Stimulated activated CD4-positive, alpha-beta T cell treated with anti-CD3 and anti-CD28 coated beads, Interleukin-2, amount 100 ng/mL, for 24 hours (primary cell): ENCODE measurements around the gene MED22.
"Not testable (repeated sequence)": the region's sequence is repeated elsewhere in the genome, so short reads cannot be mapped to it uniquely, and the experiment has no call there.

Experiments
- DNase-seq, 2 donors: peaks; one replicate each; pipeline ENCODE4 v3.0.0-alpha.2; 2020

Gene MED22

DNA sequence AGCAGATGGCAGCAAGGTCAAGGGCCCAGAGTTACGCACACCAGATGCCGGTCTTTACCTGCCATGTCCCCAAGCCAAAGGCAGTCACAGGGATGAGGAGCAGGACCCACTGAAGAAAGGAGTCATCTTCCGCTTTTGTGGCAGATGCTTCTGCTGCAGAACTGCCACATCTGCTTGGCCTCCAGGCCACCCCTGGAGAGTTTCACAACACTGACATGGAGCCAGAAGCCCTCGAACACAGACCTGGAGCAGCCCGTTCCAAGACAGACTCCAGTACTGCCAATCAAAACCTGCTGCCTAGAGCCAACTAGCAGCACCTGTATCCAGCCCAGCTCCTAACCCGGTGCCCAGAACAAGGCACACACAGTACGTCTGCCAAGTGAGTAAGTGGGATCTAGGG lies 6.8 kb upstream of the MED22 start:
- no peak for DNase-seq

DNA sequence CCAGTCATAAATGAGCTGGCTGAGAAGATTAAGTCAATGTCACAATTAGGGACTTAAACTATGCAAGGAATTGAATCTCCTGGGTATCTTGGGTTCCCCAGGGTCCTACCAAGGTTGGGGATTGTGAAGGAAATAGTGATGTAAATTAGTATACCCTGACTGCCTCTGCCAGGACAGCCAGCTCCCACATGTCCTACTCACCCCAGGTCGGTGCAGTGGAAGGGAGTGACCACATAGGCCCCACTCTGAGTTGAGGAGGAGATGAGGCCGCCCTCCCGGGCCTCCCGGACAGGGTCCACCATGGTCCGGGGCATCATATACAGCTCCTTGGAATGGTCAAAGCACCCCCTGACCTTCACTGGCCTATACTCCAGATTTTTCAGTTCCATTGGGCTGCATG lies 5.6 kb upstream of the MED22 start:
- DNase-seq, result no peak

DNA sequence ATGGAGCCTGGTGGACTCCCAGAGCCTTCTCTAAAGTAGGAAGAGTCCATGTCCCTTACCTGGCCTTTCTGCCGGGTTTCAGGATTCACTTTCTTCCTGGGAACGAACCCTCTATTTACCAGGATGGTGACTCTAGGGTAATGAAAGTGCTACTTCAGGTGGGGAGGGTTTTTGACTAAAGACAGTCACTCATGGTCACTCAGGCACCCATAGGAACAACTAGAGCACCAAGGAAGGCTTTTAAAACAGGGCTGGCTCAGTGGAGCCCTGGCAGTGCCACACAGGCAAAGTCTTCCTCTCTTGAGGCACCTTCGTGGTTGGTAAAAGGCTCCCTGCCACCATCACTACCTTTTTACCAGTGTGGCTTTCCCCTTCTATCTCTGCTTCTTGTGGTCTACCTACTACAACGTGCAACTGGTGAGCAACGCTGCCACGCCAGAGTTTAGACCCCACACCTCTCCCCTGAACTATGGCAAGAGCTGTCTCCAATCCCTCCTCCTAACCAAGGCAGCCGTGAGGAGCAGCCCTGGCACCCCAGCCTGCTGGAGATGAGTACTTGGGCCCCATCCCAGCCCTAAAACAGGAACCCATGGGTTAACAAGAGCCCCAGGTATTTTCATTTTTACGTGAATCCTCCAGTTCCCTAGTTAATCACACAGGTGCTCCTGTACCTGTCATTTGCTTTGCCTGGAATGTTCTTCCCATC lies 4.9 kb upstream of the MED22 start:
- no peak for DNase-seq

DNA sequence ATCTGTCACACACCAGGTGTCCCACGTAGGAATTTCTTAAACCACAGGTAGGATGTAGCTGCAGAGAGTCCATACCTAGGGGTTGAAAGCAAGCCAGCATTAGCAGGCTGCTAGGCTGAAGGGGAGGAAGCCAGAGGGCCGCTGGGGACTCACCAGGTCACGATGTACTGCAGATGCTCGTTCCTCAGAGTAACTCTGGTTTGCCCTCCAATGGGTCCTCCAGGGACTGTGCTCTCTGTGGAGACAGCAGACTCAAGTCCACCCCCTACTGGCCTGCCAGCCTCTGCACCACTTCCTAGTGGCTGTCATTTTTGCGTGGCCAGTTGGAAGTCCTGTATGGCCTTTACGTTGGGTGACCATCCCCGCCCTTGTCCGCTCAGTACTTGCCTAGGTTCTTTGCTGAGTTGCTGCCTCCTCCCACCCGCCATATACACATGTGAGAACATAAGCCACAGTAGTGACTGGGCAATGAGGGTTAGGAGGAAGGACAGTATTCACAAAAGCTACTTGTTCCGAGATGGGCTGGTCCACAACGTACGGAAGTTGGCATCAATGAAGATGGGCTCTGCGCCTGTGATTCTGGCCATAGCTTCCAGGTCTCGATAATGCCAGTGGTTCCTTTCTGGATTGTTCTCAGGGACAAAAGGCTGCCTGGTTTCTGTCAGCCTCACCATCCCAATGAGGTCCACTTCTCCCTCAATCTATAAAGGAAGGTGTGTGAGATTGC lies 4.1 kb upstream of the MED22 start:
- peak; percentile 57 to 60 for DNase-seq

DNA sequence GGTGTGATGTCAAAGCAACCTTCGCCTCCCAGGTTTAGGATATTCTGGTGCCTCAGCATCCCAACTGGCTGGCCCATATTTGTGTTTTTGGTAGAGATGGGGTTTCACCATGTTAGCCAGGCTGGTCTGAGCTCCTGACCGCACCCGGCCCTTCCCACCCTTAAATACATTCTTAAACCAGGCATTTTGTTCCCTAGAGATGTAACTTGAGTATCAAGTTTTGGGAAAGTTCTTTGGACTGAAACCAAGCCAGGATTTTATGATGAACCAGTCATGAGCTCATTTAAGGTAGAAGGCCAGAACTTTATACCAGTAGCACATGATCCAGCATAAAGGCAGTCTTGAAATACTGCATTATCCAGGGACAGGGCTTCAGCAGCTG lies 3.6 kb upstream of the MED22 start:
- no peak for DNase-seq

DNA sequence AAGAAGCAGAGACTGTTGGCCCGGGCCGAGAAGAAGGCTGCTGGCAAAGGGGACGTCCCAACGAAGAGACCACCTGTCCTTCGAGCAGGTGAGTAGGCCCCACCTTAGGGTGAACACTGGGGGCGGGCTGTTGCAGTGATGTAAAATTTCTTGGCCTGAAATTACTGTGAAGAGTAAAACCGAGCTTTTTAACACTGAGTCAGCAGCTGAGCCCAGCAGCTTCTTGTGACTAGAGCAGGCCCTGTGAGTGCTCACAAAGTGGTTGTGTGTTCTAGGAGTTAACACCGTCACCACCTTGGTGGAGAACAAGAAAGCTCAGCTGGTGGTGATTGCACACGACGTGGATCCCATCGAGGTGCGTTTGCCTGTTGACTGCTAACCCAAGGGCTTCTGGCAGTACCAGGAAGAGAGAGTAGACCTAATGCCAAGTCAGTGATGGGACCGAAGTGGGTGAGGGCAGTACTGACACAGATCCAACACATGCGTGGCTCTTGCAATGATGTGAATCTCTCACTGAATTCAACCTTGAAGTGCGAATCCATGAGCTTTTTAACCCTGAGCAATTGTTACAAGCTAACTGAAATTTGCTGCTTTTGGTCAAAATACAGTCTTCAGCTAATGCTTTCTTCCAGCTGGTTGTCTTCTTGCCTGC lies 2.2 kb upstream of the MED22 start:
- DNase-seq, result no peak

DNA sequence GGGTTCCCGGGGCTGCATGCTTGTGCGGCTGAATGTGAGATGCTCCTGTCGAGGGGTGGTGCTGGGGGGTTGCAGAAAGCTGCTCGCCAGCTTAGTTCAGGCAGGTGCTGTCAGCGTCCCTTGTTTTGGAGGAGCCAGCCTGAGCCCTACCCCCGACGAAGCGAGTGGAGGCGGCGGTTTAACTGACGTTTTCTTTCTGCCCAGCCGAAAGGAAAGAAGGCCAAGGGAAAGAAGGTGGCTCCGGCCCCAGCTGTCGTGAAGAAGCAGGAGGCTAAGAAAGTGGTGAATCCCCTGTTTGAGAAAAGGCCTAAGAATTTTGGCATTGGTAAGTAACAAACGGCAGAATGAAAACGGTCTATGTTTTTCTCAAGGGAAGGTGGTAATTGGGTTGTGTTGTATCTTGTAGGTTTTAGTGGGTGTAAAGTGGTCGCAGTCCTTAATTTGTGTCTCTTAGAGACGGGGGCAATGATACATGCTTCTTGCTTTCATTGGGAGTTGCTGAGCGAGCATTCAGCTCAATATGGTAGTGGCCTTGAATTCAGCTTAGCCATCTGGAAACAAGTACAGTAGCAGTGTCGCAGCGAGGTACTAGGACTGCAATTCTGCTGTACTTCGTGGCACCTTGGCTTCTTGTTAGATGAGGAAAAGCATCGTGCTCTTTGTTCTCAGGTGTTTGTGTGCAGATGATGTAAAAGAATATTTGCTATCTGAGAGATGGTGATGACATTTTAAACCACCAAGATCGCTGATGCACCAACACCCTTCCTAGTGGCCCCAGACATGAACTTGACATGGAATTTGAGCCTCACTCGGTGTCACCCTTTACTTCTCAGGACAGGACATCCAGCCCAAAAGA lies 1.0 kb upstream of the MED22 start:
- no peak for DNase-seq

DNA sequence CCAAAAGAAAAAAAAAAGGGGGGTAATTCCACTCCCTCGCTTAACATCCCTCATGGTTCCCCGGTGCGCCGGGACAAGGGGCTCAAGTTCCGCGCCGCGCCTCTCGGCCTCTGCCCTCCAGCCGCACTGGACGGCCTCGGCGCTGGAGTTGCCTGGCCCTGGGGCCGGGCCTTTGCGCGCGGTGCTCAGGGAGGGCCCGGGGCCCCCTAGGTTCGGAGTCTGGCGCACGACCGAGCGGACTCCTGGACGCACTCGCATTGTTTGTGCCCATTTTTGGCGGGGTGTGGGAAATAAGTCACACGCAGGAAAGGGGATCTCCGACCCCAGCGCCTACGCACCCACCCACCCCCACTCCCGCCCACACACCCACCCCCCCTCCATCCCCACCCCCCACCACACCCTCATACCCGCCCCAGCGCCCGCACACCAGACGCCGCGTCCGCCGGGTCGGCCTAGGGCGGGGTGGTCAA lies 381 bp downstream of the MED22 start:
- no peak for DNase-seq

DNA sequence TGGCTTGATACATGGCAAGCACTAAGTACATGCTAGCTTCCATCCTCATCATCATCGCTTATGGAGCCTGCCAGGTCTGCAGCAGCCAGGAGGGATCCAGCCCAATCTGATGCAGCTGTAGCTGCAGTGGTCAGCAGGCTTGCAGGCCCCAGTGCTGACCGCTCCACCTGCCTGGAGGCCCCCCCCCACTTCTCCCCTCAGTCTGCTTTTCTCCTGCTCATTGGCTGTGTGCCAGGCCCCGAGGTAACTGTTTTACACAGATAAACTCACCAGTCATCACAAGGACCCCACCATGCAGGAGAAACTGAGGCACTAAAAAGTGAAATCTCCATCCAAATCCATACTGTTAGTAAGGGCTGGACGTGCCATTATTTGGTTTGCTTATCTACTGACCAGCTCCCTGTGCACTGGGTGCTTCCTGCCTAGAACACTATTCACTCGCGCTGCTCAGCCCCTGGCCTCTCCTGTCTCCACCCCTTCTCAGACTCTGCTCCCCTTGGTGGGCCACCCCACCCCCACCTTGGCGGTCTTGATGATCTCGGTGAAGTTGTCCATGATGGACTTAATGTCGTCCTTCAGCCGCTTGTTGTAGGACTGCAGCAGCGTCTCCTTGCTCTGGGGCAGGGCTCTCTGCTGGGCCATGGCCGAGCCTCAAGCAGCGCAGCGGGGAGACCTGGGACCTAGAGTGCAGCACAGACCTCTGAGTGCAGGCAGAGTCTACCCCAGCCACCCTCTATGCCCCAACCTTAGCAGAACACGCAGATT lies 1.7 kb downstream of the MED22 start:
- DNase-seq, result no peak

DNA sequence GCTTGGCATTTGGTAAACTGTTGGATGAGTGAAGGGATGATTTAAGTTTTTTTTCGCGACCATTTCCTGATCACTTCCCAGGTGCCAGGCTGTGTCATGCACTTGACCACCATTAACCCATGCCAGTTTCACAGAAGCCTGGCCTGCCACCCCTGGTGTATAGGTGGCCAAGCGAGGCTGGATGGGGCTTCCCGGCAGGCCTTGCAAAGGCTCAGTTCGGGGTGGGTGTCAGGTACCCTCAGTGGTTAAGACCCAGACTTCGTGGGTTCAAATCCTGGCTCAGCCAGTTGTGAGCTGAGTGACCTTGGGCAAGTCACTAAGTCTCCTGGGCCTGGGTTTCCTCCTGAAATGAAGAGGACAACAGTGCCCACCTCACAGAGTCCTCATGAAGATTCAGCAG lies 2.3 kb downstream of the MED22 start:
- DNase-seq, result no peak

DNA sequence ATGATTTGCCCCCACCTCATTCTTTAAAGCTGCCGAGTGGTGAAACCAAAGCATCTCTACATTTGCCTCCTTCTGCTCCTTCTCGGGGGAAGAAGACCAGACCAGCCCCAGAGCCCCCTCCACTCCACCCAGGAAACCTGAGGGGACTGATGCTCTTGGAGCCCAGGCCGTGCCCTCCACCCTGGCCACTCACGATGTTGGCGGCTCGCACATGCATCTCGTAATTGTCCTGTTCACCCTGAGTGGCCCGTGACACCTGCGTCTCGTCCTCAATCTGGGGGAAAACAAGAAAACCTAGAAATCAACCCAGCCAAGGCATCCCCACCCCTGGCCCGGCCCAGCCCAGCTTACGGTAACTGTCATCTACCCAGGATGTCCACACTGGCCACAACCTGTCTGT lies 3.0 kb downstream of the MED22 start:
- DNase-seq, result no peak

DNA sequence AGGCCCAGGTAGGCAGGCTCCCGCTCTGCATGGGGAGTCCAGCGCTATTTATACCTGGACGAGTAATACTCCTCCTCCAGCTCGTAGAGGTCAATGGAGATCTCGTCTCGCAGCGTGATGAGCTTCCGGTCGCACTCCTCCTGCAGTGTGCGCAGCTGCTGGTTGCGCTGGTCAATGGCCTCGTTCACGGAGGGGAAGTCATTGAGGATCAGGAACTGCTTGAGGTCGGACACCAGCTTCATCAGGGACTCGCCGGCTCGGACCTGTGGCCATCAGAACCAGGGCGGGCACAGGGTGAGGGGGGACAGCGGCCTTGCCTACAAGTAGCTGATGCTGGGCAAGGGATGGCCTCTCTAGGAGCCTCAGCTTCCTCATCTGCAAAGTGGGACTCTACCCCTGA lies 3.9 kb downstream of the MED22 start:
- no peak for DNase-seq

DNA sequence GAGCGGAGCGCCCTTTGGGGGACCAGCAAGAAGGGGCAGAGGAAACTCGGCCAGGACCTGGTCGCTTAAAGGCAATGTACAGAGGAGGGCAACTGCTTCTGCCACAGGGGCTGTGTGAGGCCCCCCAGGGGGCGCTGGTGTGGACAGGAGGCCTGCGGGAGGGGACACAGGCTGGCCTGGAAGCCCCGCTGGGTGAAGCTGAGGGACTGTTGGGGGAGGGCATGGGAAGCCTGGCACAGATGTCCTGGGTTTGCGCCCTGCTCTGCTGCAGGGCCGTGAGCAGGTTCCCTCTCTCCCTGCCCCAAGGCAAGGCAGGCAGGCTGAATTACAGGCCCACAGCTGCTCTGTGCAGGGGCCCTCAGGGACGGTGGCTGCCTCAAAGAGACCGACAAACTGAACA lies 5.4 kb downstream of the MED22 start:
- no peak for DNase-seq

DNA sequence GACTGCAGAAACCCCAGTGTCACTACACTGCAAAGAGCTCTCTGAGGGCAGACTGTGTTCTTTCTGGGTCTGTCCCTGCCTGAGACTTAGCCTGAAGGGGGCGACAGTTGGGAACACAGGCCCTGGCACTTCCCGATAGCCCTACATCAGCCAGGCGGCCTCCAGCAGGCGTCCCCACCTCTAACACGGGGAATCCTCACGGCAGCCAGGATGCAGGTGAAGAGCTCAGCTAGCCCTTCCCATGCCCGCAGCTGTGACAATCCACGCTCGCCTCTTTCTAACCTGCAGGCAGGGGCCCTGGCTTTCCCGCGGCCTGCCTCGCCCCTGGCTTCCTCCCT lies 5.9 kb downstream of the MED22 start:
- no peak for DNase-seq

DNA sequence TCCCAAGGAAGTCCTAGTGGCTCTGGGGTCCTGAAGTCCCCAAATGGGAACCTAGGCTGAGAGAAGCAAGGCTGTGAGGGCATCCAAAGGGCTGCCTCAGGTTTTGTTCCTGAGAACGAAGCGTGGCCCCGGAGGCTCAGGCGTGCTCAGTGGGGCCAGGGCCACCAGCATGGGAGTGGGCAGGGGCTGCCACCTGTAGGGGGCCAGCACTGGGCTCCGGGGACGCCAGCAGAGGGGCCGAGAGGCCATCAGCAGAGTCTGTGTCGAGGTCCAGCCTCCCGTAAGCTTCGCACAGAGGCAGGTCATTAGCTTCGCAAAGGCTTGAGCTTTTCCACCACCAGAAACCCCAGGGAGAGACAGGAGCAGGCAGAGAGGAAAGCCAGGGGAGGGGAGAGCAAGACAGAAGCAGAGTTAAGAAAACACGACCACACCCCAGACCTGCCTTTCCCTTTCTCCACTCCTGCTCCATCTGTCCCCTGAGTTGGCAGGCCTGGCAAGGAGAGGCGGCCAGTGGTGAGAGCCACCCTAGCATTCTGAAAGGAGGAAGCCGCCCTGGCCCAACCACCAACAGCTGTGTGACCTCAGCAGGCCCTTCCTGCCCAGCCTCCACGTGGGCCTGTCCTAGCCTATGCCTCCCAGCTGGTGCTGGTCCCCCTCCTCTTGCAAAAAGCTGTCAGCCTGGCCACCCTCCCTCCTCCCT lies 6.4 kb downstream of the MED22 start:
- DNase-seq, result no peak

DNA sequence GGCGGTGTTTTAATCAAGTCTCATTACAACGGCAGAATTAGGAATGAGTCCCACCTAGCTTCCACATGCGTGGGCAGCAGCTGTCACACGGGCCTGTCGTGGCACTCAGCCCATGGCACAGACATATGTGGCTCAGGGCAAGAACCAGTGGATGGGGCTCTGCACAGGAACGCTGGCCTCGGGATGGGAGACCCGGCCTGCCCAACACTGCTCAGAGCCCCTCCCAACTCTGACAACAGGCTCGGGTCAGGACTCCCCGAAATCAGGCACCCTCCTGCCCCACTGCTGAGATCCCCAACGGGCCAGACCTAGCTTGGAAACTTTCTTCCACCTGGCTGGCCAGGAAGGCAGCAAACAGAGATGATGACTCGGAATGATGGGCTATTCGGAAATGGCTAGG lies 7.0 kb downstream of the MED22 start:
- DNase-seq, result peak in 1 of 2 donors; percentile 16

DNA sequence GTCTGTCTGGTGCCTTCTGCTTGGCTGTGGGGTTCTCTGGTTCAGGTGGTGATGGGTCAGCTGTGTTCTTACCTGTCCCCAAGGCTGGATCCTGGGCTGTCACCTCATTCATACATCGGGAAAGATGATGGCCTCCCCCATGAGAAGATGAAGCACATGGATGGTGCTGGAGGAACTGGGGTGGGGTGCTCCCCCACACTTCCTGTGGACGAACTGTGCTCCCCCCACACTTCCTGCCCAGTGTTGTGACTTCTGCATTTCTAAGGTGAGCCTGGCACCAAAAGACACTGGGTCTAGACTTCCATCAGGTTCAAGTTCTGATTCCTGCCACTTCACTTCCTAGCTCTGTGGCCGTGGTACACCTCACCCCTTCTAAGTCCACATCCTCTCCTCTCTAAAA lies 7.7 kb downstream of the MED22 start:
- DNase-seq, result no peak

DNA sequence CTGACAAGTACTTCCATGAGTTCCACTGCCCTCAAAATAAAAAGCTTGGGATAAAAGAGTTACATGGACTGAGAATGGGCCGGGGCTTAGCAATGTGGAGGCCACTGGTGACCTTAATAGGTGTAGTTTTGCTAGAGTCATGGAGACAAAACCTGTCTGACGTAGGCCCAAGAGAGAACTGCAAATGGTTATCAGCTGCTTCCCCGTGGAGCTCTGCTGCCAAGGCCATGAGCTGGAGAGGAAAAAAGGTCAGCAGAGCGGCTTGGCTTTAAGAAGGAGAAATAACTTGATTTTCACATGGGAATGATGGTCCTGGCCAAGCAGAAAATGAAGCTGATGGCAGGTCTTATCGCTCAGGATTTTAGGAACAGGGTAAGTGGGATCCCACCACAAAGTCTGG lies 8.3 kb downstream of the MED22 start:
- DNase-seq, result no peak

DNA sequence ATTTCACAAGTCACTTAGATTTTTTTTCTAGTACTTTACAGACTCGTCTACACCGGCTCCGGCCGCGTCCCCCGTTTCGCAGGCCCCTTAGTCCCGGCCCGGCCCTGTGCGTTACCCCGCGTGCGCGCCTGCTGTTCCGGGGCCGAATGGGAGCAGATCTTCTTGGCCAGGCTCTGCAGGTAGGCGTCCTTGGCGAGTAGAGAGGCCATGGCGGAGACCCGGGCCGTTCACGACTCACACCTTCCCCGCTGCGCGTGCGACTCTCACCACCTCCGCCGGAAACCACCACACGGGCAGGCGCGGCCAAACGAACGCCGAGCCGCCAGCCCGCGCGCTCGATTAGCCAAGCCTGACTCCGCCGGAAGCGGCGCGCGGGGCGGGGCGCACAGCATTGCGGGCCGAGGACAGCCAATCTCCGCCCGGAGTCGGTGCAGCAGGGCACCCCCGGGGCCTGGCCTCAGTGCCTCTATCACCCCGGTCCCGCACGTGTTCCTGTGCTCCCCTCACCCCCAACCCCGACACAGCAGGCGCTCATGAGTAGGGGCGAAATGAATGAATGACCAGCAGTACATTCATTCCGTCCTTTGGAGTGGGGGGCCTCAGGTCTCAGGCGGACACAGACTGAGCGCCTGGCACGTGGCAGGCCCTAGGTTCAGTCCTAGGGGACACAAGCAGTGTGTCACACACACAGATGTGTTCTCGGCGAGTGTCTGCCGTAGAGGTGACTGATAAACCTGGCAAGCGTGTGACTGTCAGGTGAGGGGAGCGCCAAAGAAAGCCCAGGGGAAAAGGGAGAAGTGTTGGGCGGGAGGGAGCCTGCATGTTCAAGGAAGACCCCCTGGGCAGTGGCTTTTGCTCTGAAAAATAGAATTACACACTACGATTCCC lies 11.8 kb downstream of the MED22 start, which contains the start of gene SURF6:
Gene SURF6 (minus strand): TSS at position 265 of the 888 bp plus-strand sequence. CDS start 56 bp downstream, at position 209.
- DNase-seq, result peak; percentile 94 to 96

DNA sequence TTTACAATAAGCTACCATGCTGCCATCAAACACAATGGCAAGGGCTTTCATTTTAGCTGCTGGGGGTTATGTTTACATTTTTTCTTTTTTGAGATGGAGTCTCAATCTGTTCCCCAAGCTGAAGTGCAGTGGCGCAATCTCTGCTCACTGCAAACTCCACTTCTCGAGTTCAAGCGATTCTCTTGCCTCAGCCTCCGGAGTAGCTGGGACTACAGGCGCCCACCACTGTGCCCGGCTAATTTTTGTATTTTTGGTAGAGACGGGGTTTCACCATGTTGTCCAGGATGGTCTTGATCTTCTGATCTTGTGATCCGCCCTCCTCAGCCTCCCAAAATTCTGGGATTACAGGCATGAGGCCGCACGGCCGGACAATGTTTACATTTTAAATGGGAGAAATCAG lies 13.0 kb downstream of the MED22 start:
- DNase-seq, result not testable (repeated sequence)

DNA sequence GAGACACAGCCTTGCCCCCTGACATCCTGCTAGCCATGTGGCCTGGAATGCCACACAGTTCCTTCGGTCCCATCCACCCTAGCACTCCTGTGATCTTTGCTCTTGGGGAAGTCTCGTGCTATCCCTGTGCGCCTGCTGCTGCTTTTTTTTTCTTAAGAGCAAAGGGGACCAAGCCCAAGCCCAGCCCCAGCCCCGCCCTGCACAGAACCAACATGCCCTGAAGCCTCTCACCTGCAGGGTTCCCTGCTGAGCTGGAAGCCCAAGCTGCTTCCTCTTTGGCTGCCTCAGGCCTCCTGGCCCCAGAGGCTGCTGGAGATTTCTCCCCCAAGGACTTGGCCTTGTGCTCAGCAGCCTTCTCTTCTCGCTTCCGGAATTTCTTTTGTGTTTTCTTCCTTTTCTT lies 13.8 kb downstream of the MED22 start:
- no peak for DNase-seq
